PC-3 (cell line): ENCODE results near the gene CA5A.
"Not testable (repeated sequence)": the region's sequence is repeated elsewhere in the genome, so short reads cannot be mapped to it uniquely, and the experiment has no call there.

Experiments used
- EZH2phosphoT487 ChIP-seq: fragments of 300-600 bp; sonication (generic); IDR thresholded peaks from 2 replicates; pipeline ENCODE4 v1.6.1; 2018; ENCODE audit warnings: mild to moderate bottlenecking, antibody characterized with exemption, low read length, borderline replicate concordance
- TF ChIP-seq, protein P1 (sequence below): fragments of 300-600 bp; sonication (generic); conservative IDR thresholded peaks from 2 replicates; pipeline ENCODE4 v1.5.1; 2017; ENCODE audit warnings: antibody characterized with exemption, low read depth, mild to moderate bottlenecking, low read length

DNA sequence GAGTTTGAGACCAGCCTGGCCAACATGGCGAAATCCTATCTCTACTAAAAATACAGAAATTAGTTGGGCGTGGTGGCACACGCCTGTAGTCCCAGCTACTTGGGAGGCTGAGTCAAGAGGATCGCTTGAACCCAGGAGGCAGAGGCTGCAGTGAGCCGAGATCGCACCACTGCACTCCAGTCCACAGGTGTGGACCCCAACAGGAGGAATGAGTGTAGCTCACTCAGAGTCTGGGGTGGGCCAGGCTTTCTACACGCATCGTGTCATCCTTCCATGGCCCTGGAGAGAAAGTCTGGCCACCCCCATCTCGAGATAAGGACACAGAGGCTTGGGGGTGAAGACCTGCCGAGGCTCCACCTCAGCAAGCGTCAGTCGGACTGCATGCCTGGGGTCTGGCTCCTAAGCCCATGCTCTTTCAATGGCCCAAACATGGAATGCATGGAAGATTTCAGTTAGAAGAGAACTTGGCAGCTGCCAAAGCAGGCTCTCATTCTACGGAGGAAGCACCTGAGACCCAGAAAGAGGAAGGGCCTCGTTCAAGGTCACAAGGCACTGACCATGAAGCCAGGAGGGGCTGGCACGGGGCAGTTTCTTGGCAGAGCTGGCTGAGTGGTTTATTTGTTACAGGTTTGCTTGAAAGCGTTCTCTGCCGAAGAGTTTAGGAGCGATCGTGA, 1.4 kb downstream of the CA5A start:
- TF ChIP-seq, protein P1, sequence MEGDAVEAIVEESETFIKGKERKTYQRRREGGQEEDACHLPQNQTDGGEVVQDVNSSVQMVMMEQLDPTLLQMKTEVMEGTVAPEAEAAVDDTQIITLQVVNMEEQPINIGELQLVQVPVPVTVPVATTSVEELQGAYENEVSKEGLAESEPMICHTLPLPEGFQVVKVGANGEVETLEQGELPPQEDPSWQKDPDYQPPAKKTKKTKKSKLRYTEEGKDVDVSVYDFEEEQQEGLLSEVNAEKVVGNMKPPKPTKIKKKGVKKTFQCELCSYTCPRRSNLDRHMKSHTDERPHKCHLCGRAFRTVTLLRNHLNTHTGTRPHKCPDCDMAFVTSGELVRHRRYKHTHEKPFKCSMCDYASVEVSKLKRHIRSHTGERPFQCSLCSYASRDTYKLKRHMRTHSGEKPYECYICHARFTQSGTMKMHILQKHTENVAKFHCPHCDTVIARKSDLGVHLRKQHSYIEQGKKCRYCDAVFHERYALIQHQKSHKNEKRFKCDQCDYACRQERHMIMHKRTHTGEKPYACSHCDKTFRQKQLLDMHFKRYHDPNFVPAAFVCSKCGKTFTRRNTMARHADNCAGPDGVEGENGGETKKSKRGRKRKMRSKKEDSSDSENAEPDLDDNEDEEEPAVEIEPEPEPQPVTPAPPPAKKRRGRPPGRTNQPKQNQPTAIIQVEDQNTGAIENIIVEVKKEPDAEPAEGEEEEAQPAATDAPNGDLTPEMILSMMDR, result not testable (repeated sequence)
- TF ChIP-seq EZH2phosphoT487, result not testable (repeated sequence)
